Endodermal cell (in vitro differentiated cells): ENCODE measurements around the gene TBX1. TPM values are rescaled to one million over a fixed set of nuclear protein-coding genes. Genes with fewer than 3 reads are reported as not detected.

ENCODE experiments used
- DNase-seq: peaks from one replicate; pipeline ENCODE4 v3.0.0-alpha.2; 2017
- H3K27ac ChIP-seq: 2 replicates; pipeline ENCODE4 v1.5.1; 2013; ENCODE audit warnings: mild to moderate bottlenecking, low read depth, low read length, moderate library complexity
- H3K27me3 ChIP-seq: 2 replicates; pipeline ENCODE4 v1.6.1; 2013; ENCODE audit warnings: mild to moderate bottlenecking, low read length, moderate library complexity; ENCODE audit not compliant: insufficient read depth, control insufficient read depth, poor library complexity, severe bottlenecking
- H3K36me3 ChIP-seq: 2 replicates; pipeline ENCODE4 v1.7.0; 2013; ENCODE audit warnings: mild to moderate bottlenecking, low read length, moderate library complexity; ENCODE audit not compliant: control insufficient read depth, insufficient read depth
- H3K4me1 ChIP-seq: one replicate; pipeline ENCODE4 v1.7.0; 2013; ENCODE audit warnings: low read length; ENCODE audit not compliant: control insufficient read depth, insufficient read depth
- H3K4me3 ChIP-seq: 2 replicates; pipeline ENCODE4 v1.5.1; 2013; ENCODE audit warnings: mild to moderate bottlenecking, low read length, moderate library complexity
- H3K9ac ChIP-seq: 2 replicates; pipeline ENCODE4 v1.6.1; 2013; ENCODE audit warnings: mild to moderate bottlenecking, low read length, moderate library complexity; ENCODE audit not compliant: poor library complexity, severe bottlenecking; ENCODE audit errors: extremely low read depth
- H3K9me3 ChIP-seq: 2 replicates; pipeline ENCODE4 v1.6.1; 2013; ENCODE audit warnings: mild to moderate bottlenecking, low read length, moderate library complexity; ENCODE audit not compliant: control insufficient read depth
- H3K27ac Mint-ChIP-seq: 2 replicates; pipeline ENCODE4 v1.8.0; 2020; ENCODE audit warnings: mixed read lengths
- H3K27me3 Mint-ChIP-seq: 2 replicates; pipeline ENCODE4 v1.8.0; 2021; ENCODE audit warnings: mild to moderate bottlenecking, mixed read lengths; ENCODE audit not compliant: insufficient read depth
- H3K36me3 Mint-ChIP-seq: 2 replicates; pipeline ENCODE4 v1.8.0; 2020; ENCODE audit warnings: low read depth, mixed read lengths
- H3K4me1 Mint-ChIP-seq: 2 replicates; pipeline ENCODE4 v1.8.0; 2020; ENCODE audit warnings: mixed read lengths
- H3K4me3 Mint-ChIP-seq: 2 replicates; pipeline ENCODE4 v1.8.0; 2020; ENCODE audit warnings: mild to moderate bottlenecking, moderate library complexity, mixed read lengths
- H3K9me3 Mint-ChIP-seq: 2 replicates; pipeline ENCODE4 v1.8.0; 2020; ENCODE audit warnings: mild to moderate bottlenecking, mixed read lengths
- CTCF ChIP-seq: fragments of 200-600 bp; sonication (generic); conservative IDR thresholded peaks from 2 replicates; pipeline ENCODE4 v1.5.0; 2021; ENCODE audit warnings: antibody characterized with exemption, mild to moderate bottlenecking
- WGBS, 2 experiments: methylation state at CpG; one replicate each; pipeline versions ENCODE4 v1.1.5 to v1.1.7; 2013; ENCODE audit warnings: missing lambda C conversion rate in 2 of 2, mixed read lengths in 1 of 2; ENCODE audit not compliant: insufficient coverage in 1 of 2, insufficient read length in 1 of 2; 5-methylcytosine and 5-hydroxymethylcytosine counted together
- total RNA-seq, 2 donors: library from RNA; stranded (reverse); fragmentation: NEBNext Ultra II Directional in 1 of 2; extraction: Animal tissue kit (Norgen Biotek cat#: 25700) in 1 of 2; gene quantifications; 2 replicates in 1 of 2; 3 replicates in 1 of 2; pipeline ENCODE4 v1.2.1, GENCODE V29; 2021

The TBX1 gene
- total RNA-seq, 2 donors from 2014 or later = 1.3 TPM; not detected in 1

GRCh38 chr22:19727310-19728150 lies 33.0 kb upstream of the TBX1 start:
- peaks cover 66% of the 10 kb centered on the region for H3K27me3 Mint-ChIP-seq
- no peaks in the 10 kb centered on the region for H3K4me1 ChIP-seq

DNA sequence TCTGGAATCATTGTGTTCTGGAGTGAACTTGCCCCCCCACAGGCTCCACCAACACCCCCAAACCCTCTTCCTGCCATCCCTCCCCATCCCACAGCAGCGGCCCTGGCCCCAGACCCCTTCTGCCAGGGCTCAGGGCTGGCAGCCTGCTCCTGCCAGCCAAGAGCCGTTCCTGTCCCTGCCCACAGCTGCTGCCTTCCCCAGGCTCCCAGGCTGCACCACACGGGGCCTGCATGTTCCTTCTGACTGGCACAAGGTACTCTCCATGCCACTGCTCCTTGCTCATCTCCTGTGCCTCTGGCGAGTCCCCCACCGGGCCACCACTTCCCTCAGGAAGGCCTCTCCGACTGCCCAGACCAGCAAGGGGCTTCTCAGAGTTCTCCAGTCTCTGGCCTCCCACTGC lies 32.3 kb upstream of the TBX1 start:
- H3K36me3 ChIP-seq = no peaks in the 10 kb centered on the region
- Mint-ChIP-seq H3K27ac (no peak overlapping the region), H3K36me3 (no peaks in the 10 kb centered on the region), H3K4me3 (no peak overlapping the region), H3K9me3 (no peaks in the 10 kb centered on the region), H3K4me1 (no peaks in the 10 kb centered on the region), H3K27me3 (peaks cover 59% of the 10 kb centered on the region)
- no peaks in the 10 kb centered on the region for H3K9me3 ChIP-seq
- no peak for TF ChIP-seq CTCF
- peaks cover 71% of the 10 kb centered on the region for H3K27me3 ChIP-seq
- DNase-seq = no peak
- 87 to 93% methylated on average over 5 to 6 of the region's 6 CpGs for WGBS, 2 experiments
- no peaks in the 10 kb centered on the region for H3K4me1 ChIP-seq
- H3K4me3 ChIP-seq = no peak overlapping the region
- no peak overlapping the region for H3K9ac ChIP-seq
- H3K27ac ChIP-seq = no peak overlapping the region

More at GRCh38 chr22:19727310-19728150, 33.0 kb upstream of the TBX1 start:
- Mint-ChIP-seq H3K27ac (no peak overlapping the region), H3K9me3 (no peaks in the 10 kb centered on the region), H3K4me3 (no peak overlapping the region), H3K4me1 (peaks cover 5% of the 10 kb centered on the region), H3K36me3 (no peaks in the 10 kb centered on the region)
- Histone ChIP-seq H3K27me3 (peaks cover 78% of the 10 kb centered on the region), H3K9me3 (no peaks in the 10 kb centered on the region), H3K36me3 (no peaks in the 10 kb centered on the region), H3K27ac (no peak overlapping the region), H3K4me3 (no peak overlapping the region), H3K9ac (no peak overlapping the region)
- no peak for DNase-seq
- WGBS, 2 experiments = 52 to 76% methylated on average over 23 to 61 of the region's 61 CpGs
- no peak for TF ChIP-seq CTCF

GRCh38 chr22:19728836-19729235 lies 31.7 kb upstream of the TBX1 start:
- H3K27me3 Mint-ChIP-seq = peaks cover 55% of the 10 kb centered on the region
- Histone ChIP-seq H3K9me3 (no peaks in the 10 kb centered on the region), H3K4me1 (no peaks in the 10 kb centered on the region), H3K27ac (no peak overlapping the region), H3K9ac (no peak overlapping the region), H3K4me3 (no peak overlapping the region), H3K27me3 (peaks cover 65% of the 10 kb centered on the region), H3K36me3 (no peaks in the 10 kb centered on the region)
- H3K27ac Mint-ChIP-seq = no peak overlapping the region
- no peaks in the 10 kb centered on the region for H3K4me1 Mint-ChIP-seq
- no peaks in the 10 kb centered on the region for H3K36me3 Mint-ChIP-seq
- no peaks in the 10 kb centered on the region for H3K9me3 Mint-ChIP-seq
- DNase-seq = no peak
- no peak for TF ChIP-seq CTCF
- WGBS, 2 experiments = 79 to 80% methylated on average over 7 to 10 of the region's 10 CpGs
- H3K4me3 Mint-ChIP-seq = no peak overlapping the region
